Suprapubic skin (tissue), 4 donors: Measurements from ENCODE around the gene GDE1. TPM values are rescaled to one million over a fixed set of nuclear protein-coding genes. Genes with fewer than 3 reads are reported as not detected.

ENCODE experiments used
- DNase-seq, 2 donors: peaks; one replicate each; pipeline ENCODE4 v3.0.0-alpha.2; 2019; ENCODE audit warnings: low spot score in 2 of 2
- H3K27ac ChIP-seq: fragments of 200-600 bp; sonication (generic); one replicate; pipeline ENCODE4 v1.5.1; 2019
- H3K27me3 ChIP-seq: fragments of 200-600 bp; sonication (generic); one replicate; pipeline ENCODE4 v1.5.1; 2019
- H3K36me3 ChIP-seq: fragments of 200-600 bp; sonication (generic); one replicate; pipeline ENCODE4 v1.5.1; 2019
- H3K4me1 ChIP-seq: fragments of 200-600 bp; sonication (generic); one replicate; pipeline ENCODE4 v1.5.1; 2019
- H3K4me3 ChIP-seq: fragments of 200-600 bp; sonication (generic); one replicate; pipeline ENCODE4 v1.5.1; 2019; ENCODE audit warnings: mild to moderate bottlenecking
- H3K9me3 ChIP-seq: fragments of 200-600 bp; sonication (generic); one replicate; pipeline ENCODE4 v1.5.1; 2019
- POLR2A ChIP-seq, 2 donors: fragments of 450-650 bp; IDR thresholded peaks; one replicate each; pipeline ENCODE4 v1.6.1; 2017; ENCODE audit warnings: antibody characterized with exemption in 2 of 2, mild to moderate bottlenecking in 2 of 2, moderate library complexity in 2 of 2
- POLR2AphosphoS5 ChIP-seq, 3 donors: sonication (generic); formaldehyde crosslinking; IDR thresholded peaks; one replicate each; pipeline ENCODE4 v1.6.1; 2017; ENCODE audit warnings: antibody characterized with exemption in 3 of 3
- WGBS: methylation state at CpG from one replicate; pipeline ENCODE4 v1.1.5; 2018; 5-methylcytosine and 5-hydroxymethylcytosine counted together
- total RNA-seq, 4 donors: library from RNA; depleted of rRNA; stranded (reverse); fragments of >200 nt; gene quantifications; one replicate each; pipeline ENCODE4 v1.1.0, GENCODE V29; 2016

GDE1 gene
- total RNA-seq, 4 donors from 2014 or later, result 32.7 to 58.1 (median 44.7) TPM

DNA sequence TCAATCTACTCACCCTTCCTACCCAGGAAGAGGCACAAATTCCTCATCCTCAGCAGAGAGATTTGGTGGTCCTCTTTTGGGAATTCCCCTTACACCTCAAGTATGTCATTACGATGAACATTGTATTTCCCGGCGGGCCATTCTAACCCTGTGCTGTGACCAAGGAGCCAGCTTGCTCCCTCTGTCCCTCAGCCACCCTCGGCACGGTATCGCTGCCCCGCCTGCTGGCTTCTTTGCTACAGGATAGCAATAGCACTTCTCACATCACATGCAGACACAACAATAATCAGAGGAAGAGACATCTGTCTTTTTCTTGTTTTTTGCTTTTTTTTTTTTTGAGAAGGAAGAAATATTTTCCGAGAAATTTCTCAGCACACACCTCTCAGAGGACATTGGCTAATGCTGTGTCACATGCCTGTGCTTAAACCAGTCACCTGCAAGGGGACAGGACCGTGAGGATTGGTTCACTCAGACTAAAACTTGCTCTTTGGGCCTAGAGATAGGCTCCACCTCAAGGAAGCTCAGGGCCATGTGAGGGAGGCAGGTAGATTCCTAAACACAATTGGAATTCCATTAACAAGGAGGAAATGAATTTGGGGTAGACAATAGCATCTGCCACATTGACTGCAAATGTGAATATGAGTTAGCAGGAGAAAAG lies 63.0 kb downstream of the GDE1 start:
- no peaks in the 10 kb centered on the region for H3K27me3 ChIP-seq
- 89% methylated on average over 9 of the region's 9 CpGs for WGBS
- H3K36me3 ChIP-seq, result no peaks in the 10 kb centered on the region
- TF ChIP-seq POLR2A (IDR thresholded peaks at IDR 0.05) (no peak), POLR2AphosphoS5 (IDR thresholded peaks at IDR 0.05) (no peak)
- no peak for DNase-seq
- H3K9me3 ChIP-seq, result no peaks in the 10 kb centered on the region
- no peak overlapping the region for H3K4me3 ChIP-seq
- no peaks in the 10 kb centered on the region for H3K4me1 ChIP-seq
- no peak overlapping the region for H3K27ac ChIP-seq

Other genes starting within 250 kb of the GDE1 start
- gene CLEC19A, start 236.4 kb downstream of the GDE1 start, total RNA-seq, result not detected
- 1 to 10 TPM; 1.1 to 2.0 (median 1.7) TPM for gene TMC5, start 104.2 kb downstream of the GDE1 start, total RNA-seq
- 10 to 100 TPM in 3 of 4 donors, 1 to 10 TPM in 1; 8.4 to 21.0 (median 13.5) TPM for gene CCP110, start 1.8 kb upstream of the GDE1 start, total RNA-seq
- 10 to 100 TPM; 16.3 to 30.4 (median 20.7) TPM for gene VPS35L, start 33.6 kb upstream of the GDE1 start, total RNA-seq
- 10 to 100 TPM in 3 of 4 donors, 1 to 10 TPM in 1; 7.9 to 22.8 (median 19.5) TPM for gene KNOP1, start 196.1 kb upstream of the GDE1 start, total RNA-seq
- gene IQCK, start 196.2 kb upstream of the GDE1 start, total RNA-seq, result 10 to 100 TPM; 10.7 to 21.6 (median 18.7) TPM